IMR-90 (cell line): ENCODE results near the gene ZBTB46. TPM values are rescaled to one million over a fixed set of nuclear protein-coding genes. Genes with fewer than 3 reads are reported as not detected.

Experiments
- ATAC-seq: fragments of 200-7000 bp; cut with Tn5 transposase; 2 replicates; pipeline ENCODE4 v1.9.1; 2020; ENCODE audit warnings: low read depth, mild to moderate bottlenecking, moderate library complexity
- BruUV-seq: library from RNA; stranded (reverse); fragments of 400-500 nt; replicated peaks from 2 replicates; lab custom pipeline; 2021; lab: Mats Ljungman, UMichigan
- CTCF ChIA-PET: fragments of 300-600 bp; formaldehyde crosslinking; extraction: SDS; loops from one replicate; lab custom pipeline; 2021; ENCODE audit warnings: antibody characterized with exemption; lab: Yijun Ruan, JAX
- POLR2A ChIA-PET: fragments of 300-600 bp; sonication (Branson Sonifier 250); formaldehyde crosslinking; loops from one replicate; lab custom pipeline; 2022; ENCODE audit warnings: antibody characterized with exemption; ENCODE audit not compliant: unreplicated experiment; lab: Charles Lee
- DNase-seq: peaks from one replicate; pipeline ENCODE4 v3.0.0; 2013
- H2AFZ ChIP-seq: replicated peaks from 2 replicates; pipeline ENCODE3; 2013; ENCODE audit warnings: low read length, mild to moderate bottlenecking; ENCODE audit not compliant: poor library complexity
- H2AK5ac ChIP-seq: 2 replicates; pipeline ENCODE4 v1.6.1; 2013; ENCODE audit warnings: low read depth, low read length, inconsistent platforms
- H2AK9ac ChIP-seq: replicated peaks from 2 replicates; pipeline ENCODE3; 2013; ENCODE audit warnings: mild to moderate bottlenecking, low read depth, low read length, moderate library complexity; ENCODE audit not compliant: poor library complexity
- H2BK120ac ChIP-seq: 2 replicates; pipeline ENCODE4 v1.6.1; 2013; ENCODE audit warnings: low read depth, low read length, inconsistent platforms
- H2BK15ac ChIP-seq: 3 replicates; pipeline ENCODE4 v1.6.1; 2013; ENCODE audit warnings: low read depth, low read length, inconsistent platforms
- H2BK20ac ChIP-seq: 2 replicates; pipeline ENCODE4 v1.6.1; 2013; ENCODE audit warnings: low read depth, mild to moderate bottlenecking, inconsistent platforms, low read length, moderate library complexity
- H2BK5ac ChIP-seq: 2 replicates; pipeline ENCODE4 v1.6.1; 2013; ENCODE audit warnings: mild to moderate bottlenecking, low read depth, low read length, inconsistent platforms; ENCODE audit not compliant: poor library complexity, severe bottlenecking
- H3K14ac ChIP-seq: replicated peaks from 2 replicates; pipeline ENCODE4 v1.6.1; 2013; ENCODE audit warnings: low read depth, low read length, inconsistent platforms
- H3K18ac ChIP-seq: 2 replicates; pipeline ENCODE4 v1.6.1; 2013; ENCODE audit warnings: low read depth, low read length, control low read depth
- H3K23ac ChIP-seq: 2 replicates; pipeline ENCODE4 v1.6.1; 2013; ENCODE audit warnings: low read depth, low read length, inconsistent platforms
- H3K27ac ChIP-seq: 2 replicates; pipeline ENCODE4 v1.5.1; 2013; ENCODE audit warnings: mild to moderate bottlenecking, control low read depth, low read length; ENCODE audit not compliant: insufficient read depth
- H3K27me3 ChIP-seq: 2 replicates; pipeline ENCODE4 v1.6.1; 2013; ENCODE audit warnings: low read length; ENCODE audit not compliant: control insufficient read depth, insufficient read depth
- H3K36me3 ChIP-seq: 2 replicates; pipeline ENCODE4 v1.6.1; 2013; ENCODE audit warnings: low read length, mixed read lengths; ENCODE audit not compliant: control insufficient read depth, insufficient read depth
- H3K4ac ChIP-seq: 2 replicates; pipeline ENCODE4 v1.6.1; 2013; ENCODE audit warnings: low read depth, low read length, inconsistent platforms
- H3K4me1 ChIP-seq: 2 replicates; pipeline ENCODE4 v1.6.1; 2013; ENCODE audit warnings: low read length, mixed read lengths; ENCODE audit not compliant: control insufficient read depth, insufficient read depth
- H3K4me2 ChIP-seq: 2 replicates; pipeline ENCODE4 v1.6.1; 2013; ENCODE audit warnings: low read depth, mild to moderate bottlenecking, control low read depth, low read length, moderate library complexity
- H3K4me3 ChIP-seq: 2 replicates; pipeline ENCODE4 v1.5.1; 2013; ENCODE audit warnings: low read depth, mild to moderate bottlenecking, control low read depth, low read length, moderate library complexity; ENCODE audit not compliant: insufficient read depth
- H3K56ac ChIP-seq: 2 replicates; pipeline ENCODE4 v1.6.1; 2013; ENCODE audit warnings: low read length, inconsistent platforms; ENCODE audit not compliant: insufficient read depth; ENCODE audit errors: extremely low read depth
- H3K79me1 ChIP-seq, 2 experiments: 2 replicates each; pipeline ENCODE4 v1.6.1; 2013; ENCODE audit warnings: low read length in 2 of 2, inconsistent platforms in 1 of 2, low read depth in 1 of 2
- H3K9ac ChIP-seq: 2 replicates; pipeline ENCODE4 v1.6.1; 2013; ENCODE audit warnings: low read depth, low read length, control low read depth
- H3K9me1 ChIP-seq: 2 replicates; pipeline ENCODE4 v1.6.1; 2013; ENCODE audit warnings: low read length, inconsistent platforms; ENCODE audit not compliant: insufficient read depth
- H3K9me3 ChIP-seq: 2 replicates; pipeline ENCODE4 v1.6.1; 2013; ENCODE audit warnings: low read length; ENCODE audit not compliant: control insufficient read depth, insufficient read depth
- H4K20me1 ChIP-seq: 2 replicates; pipeline ENCODE4 v1.6.1; 2013; ENCODE audit warnings: low read length, inconsistent platforms; ENCODE audit not compliant: insufficient read depth
- H4K5ac ChIP-seq: 2 replicates; pipeline ENCODE4 v1.6.1; 2013; ENCODE audit warnings: mild to moderate bottlenecking, low read depth, low read length, control low read depth
- H4K8ac ChIP-seq, 2 experiments: 2 replicates each; pipeline ENCODE4 v1.6.1; 2013; ENCODE audit warnings: low read depth in 2 of 2, low read length in 2 of 2, control low read depth in 1 of 2, inconsistent platforms in 1 of 2
- H4K91ac ChIP-seq: 2 replicates; pipeline ENCODE4 v1.6.1; 2013; ENCODE audit warnings: low read depth, low read length, inconsistent platforms; ENCODE audit not compliant: insufficient read depth
- MXI1 ChIP-seq: IDR thresholded peaks from 2 replicates; pipeline ENCODE4 v1.6.1; 2012; ENCODE audit warnings: low read depth, mild to moderate bottlenecking, low read length, moderate library complexity, borderline replicate concordance
- WGBS, 2 experiments: methylation state at CpG; one replicate each; pipeline versions ENCODE4 v1.1.5 to v1.1.7; 2013; ENCODE audit warnings: missing lambda C conversion rate in 2 of 2; ENCODE audit not compliant: insufficient read length in 1 of 2; ENCODE audit errors: extremely low coverage in 2 of 2; 5-methylcytosine and 5-hydroxymethylcytosine counted together
- dilution Hi-C: fragments of 300-500 bp; cut with HindIII; formaldehyde crosslinking; loops from one replicate; pipeline ENCODE4 v1.14.3; 2018; ENCODE audit warnings: low sequenced_read_pairs; ENCODE audit not compliant: unreplicated experiment
- in situ Hi-C: fragments of 300-500 bp; cut with MboI; formaldehyde crosslinking; loops from 3 replicates; pipeline ENCODE4 v1.14.3; 2019; ENCODE audit warnings: low sequenced_read_pairs, inconsistent platforms, mixed read lengths
- intact Hi-C: fragments of 100-400 bp; cut with micrococcal nuclease; formaldehyde crosslinking; loops from 2 replicates; pipeline ENCODE4 v1.10.0; 2022
- polyA plus RNA-seq, 3 experiments: library from polyadenylated mRNA; depleted of rRNA; stranded (reverse); fragments of >200 nt; gene quantifications; 2 replicates each; pipeline ENCODE4 v1.2.3, GENCODE V29; 2012; ENCODE audit warnings: low replicate concordance in 1 of 3
- total RNA-seq: library from RNA; depleted of rRNA; stranded (reverse); fragments of >200 nt; gene quantifications from 2 replicates; pipeline ENCODE4 v1.2.3, GENCODE V29; 2012

ZBTB46 gene
- total and polyA plus RNA-seq, 2 of the 4 experiments (the other 2 are of a cell fraction), result 4.2 to 14.9 TPM

- TF ChIP-seq MXI1, result no peak
- no peak overlapping the region for H3K9ac ChIP-seq
- intact Hi-C loops (no loop called here), in situ Hi-C loops (no loop called here), dilution Hi-C loops (no loop called here)
- no peak overlapping the region for H3K18ac ChIP-seq
- no peak overlapping the region for H3K27ac ChIP-seq
- H2BK5ac ChIP-seq, result no peak overlapping the region
- ATAC-seq (no peak), DNase-seq (no peak)
- H2BK120ac ChIP-seq, result no peak overlapping the region
- no TSS peak for BruUV-seq
- H3K4me2 ChIP-seq, result no peak overlapping the region
- no peak overlapping the region for H3K4me3 ChIP-seq
- no peaks in the 10 kb centered on the region for H3K9me1 ChIP-seq
- H3K56ac ChIP-seq, result no peak overlapping the region
- peaks cover 27% of the 10 kb centered on the region for H4K20me1 ChIP-seq
- 66% methylated on average over 28 of the region's 43 CpGs; no CpG with 5 or more reads in 1 of the 2 experiments for WGBS, 2 experiments
- no peak overlapping the region for H2AK5ac ChIP-seq
- peaks cover 43% of the 10 kb centered on the region for H3K36me3 ChIP-seq
- ChIA-PET CTCF (no interaction called here), POLR2A (no interaction called here)
- H3K27me3 ChIP-seq, result no peaks in the 10 kb centered on the region
- H2AK9ac ChIP-seq, result no peak overlapping the region
- H4K5ac ChIP-seq, result no peak overlapping the region
- H2AFZ ChIP-seq, result peak overlapping the region; percentile 33
- H2BK20ac ChIP-seq, result no peak overlapping the region
- no peak overlapping the region for H2BK15ac ChIP-seq
- H3K9me3 ChIP-seq, result no peaks in the 10 kb centered on the region
- no peak overlapping the region for H3K23ac ChIP-seq
- peaks cover 10% of the 10 kb centered on the region for H3K4me1 ChIP-seq
- H4K8ac ChIP-seq, result no peak overlapping the region
- no peak overlapping the region for H3K4ac ChIP-seq
- H3K14ac ChIP-seq, result no peak overlapping the region
- H3K79me1 ChIP-seq, result peaks cover 4 to 22% of the 10 kb centered on the region in 2 experiments; a peak in 2 of 4 replicates
- no peak overlapping the region for H4K91ac ChIP-seq
Observed at GRCh38 chr20:63737945-63738686, 92.9 kb downstream of the ZBTB46 start.
